ENCODE results near the gene STARD4. TPM values are rescaled to one million over a fixed set of nuclear protein-coding genes. Genes with fewer than 3 reads are reported as not detected.

Gene STARD4, protein sequence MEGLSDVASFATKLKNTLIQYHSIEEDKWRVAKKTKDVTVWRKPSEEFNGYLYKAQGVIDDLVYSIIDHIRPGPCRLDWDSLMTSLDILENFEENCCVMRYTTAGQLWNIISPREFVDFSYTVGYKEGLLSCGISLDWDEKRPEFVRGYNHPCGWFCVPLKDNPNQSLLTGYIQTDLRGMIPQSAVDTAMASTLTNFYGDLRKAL
- 81.2 and 101 TPM in 2 replicates for total RNA-seq

DNA sequence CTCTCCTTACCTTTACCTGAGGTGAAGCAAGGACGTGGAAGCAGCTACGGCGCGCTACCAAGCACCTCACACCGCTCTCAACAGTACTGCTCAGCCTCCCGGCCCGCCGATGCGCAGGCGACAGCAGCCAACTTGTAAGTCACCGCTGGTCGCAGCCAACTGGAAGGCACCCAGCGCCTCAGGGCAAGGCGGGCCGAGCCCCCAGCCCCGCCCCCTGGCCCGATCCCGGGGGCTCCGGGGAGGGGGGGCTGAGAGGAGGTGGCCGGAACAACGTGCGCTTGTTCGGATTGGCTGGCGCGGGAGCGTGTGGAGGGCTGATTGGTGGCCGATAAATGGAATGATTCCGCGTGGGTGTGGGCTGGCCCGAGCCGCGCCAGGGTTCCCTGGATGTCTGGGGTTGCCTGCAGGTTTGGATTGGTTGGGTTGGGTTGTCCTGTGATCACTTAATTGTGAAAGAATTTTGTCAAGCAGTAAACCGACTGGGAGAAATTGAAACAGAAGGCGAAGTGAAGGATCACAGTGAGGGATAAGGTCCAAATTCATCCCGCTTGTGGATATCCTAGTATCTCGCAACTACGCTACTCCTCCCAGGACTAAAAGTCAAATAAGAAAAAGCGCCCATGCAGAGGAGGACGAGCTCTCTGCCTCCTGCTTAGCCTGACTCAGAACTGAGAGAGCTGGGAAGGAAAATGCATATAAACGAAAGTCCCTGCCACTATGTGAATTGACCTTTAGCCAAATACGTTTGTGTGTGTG lies at the start of gene STARD4:
Gene STARD4 (minus strand): TSS at position 161 of the 756 bp plus-strand sequence. CDS start 5,102 bp downstream, outside the sequence.

Other genes starting within 250 kb of the STARD4 start
- gene NREP, start 244.7 kb upstream of the STARD4 start, total RNA-seq: 42.1 and 85.4 TPM in 2 replicates

All from smooth muscle cell of bladder (primary cell).